ENCODE results near the gene ARL11. TPM values are rescaled to one million over a fixed set of nuclear protein-coding genes. Genes with fewer than 3 reads are reported as not detected.

Gene ARL11
- total RNA-seq, 1 experiment from 2014 or later = 0.35 TPM

DNA sequence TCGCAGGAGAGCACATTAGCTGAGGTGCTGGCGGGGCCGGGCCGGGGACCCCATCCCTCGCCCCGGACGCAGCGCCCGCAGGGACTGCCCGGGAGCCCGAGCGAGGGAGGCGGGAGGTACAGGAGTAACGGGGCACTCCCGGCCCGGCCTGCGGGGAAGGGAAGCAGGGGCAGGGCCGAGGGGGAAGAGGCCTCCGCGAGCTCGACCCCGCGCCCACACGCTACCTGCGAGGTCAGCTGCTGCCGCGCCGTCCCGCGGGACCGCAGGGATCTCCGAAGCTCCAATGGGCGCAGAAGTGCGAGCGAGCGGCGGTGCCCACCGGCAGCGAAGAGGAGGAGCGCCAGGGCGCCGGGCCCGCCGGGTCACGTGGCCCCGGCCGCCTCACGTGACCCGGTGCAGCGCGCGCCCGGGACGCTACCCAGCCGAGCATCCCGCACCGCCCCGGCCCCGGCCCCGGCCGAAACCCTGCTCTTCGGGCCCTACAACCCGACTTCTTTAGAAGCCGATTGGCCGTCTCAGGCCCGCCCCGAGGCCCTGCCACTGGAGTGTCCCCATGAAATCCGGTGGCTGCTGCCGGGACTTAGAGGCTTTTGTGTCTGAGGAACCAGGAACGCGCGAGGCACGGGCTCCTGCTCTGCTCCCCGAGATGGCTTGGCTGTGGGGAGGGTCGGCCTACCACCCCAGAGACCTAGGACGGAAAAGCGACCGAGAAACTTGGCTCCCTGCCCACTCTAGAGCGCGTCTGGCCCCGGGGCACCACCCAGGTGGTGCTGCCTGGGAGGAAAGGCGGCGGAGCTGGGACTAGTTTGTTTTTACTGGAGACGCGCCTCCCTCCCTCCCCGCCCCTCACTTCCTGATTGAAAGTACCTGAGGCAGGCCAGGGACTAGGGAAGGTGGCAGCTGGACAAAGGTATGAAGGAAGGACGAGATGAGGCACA, 42.8 kb upstream of the ARL11 start, which contains the start of gene RCBTB1 (continued):
- TF ChIP-seq, protein P1, sequence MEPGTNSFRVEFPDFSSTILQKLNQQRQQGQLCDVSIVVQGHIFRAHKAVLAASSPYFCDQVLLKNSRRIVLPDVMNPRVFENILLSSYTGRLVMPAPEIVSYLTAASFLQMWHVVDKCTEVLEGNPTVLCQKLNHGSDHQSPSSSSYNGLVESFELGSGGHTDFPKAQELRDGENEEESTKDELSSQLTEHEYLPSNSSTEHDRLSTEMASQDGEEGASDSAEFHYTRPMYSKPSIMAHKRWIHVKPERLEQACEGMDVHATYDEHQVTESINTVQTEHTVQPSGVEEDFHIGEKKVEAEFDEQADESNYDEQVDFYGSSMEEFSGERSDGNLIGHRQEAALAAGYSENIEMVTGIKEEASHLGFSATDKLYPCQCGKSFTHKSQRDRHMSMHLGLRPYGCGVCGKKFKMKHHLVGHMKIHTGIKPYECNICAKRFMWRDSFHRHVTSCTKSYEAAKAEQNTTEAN (CRISPR knock-in tag; IDR thresholded peaks at IDR 0.05) = peak; percentile 72; the same call in 1 of the 2 replicates
- TF ChIP-seq, protein P2, sequence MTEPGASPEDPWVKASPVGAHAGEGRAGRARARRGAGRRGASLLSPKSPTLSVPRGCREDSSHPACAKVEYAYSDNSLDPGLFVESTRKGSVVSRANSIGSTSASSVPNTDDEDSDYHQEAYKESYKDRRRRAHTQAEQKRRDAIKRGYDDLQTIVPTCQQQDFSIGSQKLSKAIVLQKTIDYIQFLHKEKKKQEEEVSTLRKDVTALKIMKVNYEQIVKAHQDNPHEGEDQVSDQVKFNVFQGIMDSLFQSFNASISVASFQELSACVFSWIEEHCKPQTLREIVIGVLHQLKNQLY (CRISPR knock-in tag; IDR thresholded peaks at IDR 0.05) = 0 out of 2 replicates have a peak, but pooled peaks have one; percentile 1
- TF ChIP-seq NFYB (CRISPR knock-in tag; conservative IDR thresholded peaks at IDR 0.05; ENCODE audit: low read depth) (no peak), ESRRA (CRISPR knock-in tag; IDR thresholded peaks at IDR 0.05; ENCODE audit: borderline replicate concordance) (0 out of 2 replicates have a peak, but pooled peaks have one; percentile 71), TCF7 (CRISPR knock-in tag; IDR thresholded peaks at IDR 0.05; ENCODE audit: low read depth) (0 out of 2 replicates have a peak, but pooled peaks have one; percentile 52), TP53 (CRISPR knock-in tag; IDR thresholded peaks at IDR 0.05) (peak; percentile 55; the same call in 1 of the 2 replicates), RELA (CRISPR knock-in tag; IDR thresholded peaks at IDR 0.05; ENCODE audit: borderline replicate concordance) (no peak), FOXK1 (CRISPR knock-in tag; IDR thresholded peaks at IDR 0.05) (no peak; the same call in 1 of the 2 replicates)
- TF ChIP-seq, protein P3, sequence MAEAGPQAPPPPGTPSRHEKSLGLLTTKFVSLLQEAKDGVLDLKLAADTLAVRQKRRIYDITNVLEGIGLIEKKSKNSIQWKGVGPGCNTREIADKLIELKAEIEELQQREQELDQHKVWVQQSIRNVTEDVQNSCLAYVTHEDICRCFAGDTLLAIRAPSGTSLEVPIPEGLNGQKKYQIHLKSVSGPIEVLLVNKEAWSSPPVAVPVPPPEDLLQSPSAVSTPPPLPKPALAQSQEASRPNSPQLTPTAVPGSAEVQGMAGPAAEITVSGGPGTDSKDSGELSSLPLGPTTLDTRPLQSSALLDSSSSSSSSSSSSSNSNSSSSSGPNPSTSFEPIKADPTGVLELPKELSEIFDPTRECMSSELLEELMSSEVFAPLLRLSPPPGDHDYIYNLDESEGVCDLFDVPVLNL (CRISPR knock-in tag; IDR thresholded peaks at IDR 0.05; ENCODE audit: borderline replicate concordance, low read depth) = peak; percentile 64

DNA sequence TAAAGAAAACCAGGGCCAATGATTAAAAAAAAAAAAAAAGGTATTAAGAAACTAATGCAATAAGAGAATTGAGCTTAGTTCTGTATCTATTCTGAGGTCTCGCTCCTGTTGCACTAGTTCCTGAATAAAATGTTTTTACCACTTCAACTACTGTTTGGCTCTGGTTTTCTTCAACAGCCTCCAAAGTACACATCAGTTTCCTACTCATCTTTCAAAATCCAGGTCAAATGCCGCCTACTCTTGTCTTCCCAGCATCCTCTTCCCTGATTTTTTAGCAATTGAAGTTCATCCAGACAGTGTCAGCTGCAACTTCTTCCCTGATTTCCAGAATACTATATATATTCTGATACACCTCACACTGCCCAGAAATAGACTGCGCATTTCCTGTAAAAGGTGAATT, 41.6 kb upstream of the ARL11 start:
- TF ChIP-seq FOXP1 (CRISPR knock-in tag; IDR thresholded peaks at IDR 0.05; ENCODE audit: borderline replicate concordance) (no peak), ZNF138 (CRISPR knock-in tag; conservative IDR thresholded peaks at IDR 0.05) (no peak), NFE2L1 (CRISPR knock-in tag; IDR thresholded peaks at IDR 0.05) (no peak), JAZF1 (CRISPR knock-in tag; IDR thresholded peaks at IDR 0.05) (no peak), ZNF219 (CRISPR knock-in tag; IDR thresholded peaks at IDR 0.05; ENCODE audit: borderline replicate concordance) (no peak)
- TF ChIP-seq, protein P4, sequence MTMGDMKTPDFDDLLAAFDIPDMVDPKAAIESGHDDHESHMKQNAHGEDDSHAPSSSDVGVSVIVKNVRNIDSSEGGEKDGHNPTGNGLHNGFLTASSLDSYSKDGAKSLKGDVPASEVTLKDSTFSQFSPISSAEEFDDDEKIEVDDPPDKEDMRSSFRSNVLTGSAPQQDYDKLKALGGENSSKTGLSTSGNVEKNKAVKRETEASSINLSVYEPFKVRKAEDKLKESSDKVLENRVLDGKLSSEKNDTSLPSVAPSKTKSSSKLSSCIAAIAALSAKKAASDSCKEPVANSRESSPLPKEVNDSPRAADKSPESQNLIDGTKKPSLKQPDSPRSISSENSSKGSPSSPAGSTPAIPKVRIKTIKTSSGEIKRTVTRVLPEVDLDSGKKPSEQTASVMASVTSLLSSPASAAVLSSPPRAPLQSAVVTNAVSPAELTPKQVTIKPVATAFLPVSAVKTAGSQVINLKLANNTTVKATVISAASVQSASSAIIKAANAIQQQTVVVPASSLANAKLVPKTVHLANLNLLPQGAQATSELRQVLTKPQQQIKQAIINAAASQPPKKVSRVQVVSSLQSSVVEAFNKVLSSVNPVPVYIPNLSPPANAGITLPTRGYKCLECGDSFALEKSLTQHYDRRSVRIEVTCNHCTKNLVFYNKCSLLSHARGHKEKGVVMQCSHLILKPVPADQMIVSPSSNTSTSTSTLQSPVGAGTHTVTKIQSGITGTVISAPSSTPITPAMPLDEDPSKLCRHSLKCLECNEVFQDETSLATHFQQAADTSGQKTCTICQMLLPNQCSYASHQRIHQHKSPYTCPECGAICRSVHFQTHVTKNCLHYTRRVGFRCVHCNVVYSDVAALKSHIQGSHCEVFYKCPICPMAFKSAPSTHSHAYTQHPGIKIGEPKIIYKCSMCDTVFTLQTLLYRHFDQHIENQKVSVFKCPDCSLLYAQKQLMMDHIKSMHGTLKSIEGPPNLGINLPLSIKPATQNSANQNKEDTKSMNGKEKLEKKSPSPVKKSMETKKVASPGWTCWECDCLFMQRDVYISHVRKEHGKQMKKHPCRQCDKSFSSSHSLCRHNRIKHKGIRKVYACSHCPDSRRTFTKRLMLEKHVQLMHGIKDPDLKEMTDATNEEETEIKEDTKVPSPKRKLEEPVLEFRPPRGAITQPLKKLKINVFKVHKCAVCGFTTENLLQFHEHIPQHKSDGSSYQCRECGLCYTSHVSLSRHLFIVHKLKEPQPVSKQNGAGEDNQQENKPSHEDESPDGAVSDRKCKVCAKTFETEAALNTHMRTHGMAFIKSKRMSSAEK (CRISPR knock-in tag; IDR thresholded peaks at IDR 0.05; ENCODE audit: borderline replicate concordance) = no peak
- TF ChIP-seq, protein P5, sequence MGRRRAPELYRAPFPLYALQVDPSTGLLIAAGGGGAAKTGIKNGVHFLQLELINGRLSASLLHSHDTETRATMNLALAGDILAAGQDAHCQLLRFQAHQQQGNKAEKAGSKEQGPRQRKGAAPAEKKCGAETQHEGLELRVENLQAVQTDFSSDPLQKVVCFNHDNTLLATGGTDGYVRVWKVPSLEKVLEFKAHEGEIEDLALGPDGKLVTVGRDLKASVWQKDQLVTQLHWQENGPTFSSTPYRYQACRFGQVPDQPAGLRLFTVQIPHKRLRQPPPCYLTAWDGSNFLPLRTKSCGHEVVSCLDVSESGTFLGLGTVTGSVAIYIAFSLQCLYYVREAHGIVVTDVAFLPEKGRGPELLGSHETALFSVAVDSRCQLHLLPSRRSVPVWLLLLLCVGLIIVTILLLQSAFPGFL (CRISPR knock-in tag; IDR thresholded peaks at IDR 0.05; ENCODE audit: borderline replicate concordance) = no peak
- TF ChIP-seq, protein P6, sequence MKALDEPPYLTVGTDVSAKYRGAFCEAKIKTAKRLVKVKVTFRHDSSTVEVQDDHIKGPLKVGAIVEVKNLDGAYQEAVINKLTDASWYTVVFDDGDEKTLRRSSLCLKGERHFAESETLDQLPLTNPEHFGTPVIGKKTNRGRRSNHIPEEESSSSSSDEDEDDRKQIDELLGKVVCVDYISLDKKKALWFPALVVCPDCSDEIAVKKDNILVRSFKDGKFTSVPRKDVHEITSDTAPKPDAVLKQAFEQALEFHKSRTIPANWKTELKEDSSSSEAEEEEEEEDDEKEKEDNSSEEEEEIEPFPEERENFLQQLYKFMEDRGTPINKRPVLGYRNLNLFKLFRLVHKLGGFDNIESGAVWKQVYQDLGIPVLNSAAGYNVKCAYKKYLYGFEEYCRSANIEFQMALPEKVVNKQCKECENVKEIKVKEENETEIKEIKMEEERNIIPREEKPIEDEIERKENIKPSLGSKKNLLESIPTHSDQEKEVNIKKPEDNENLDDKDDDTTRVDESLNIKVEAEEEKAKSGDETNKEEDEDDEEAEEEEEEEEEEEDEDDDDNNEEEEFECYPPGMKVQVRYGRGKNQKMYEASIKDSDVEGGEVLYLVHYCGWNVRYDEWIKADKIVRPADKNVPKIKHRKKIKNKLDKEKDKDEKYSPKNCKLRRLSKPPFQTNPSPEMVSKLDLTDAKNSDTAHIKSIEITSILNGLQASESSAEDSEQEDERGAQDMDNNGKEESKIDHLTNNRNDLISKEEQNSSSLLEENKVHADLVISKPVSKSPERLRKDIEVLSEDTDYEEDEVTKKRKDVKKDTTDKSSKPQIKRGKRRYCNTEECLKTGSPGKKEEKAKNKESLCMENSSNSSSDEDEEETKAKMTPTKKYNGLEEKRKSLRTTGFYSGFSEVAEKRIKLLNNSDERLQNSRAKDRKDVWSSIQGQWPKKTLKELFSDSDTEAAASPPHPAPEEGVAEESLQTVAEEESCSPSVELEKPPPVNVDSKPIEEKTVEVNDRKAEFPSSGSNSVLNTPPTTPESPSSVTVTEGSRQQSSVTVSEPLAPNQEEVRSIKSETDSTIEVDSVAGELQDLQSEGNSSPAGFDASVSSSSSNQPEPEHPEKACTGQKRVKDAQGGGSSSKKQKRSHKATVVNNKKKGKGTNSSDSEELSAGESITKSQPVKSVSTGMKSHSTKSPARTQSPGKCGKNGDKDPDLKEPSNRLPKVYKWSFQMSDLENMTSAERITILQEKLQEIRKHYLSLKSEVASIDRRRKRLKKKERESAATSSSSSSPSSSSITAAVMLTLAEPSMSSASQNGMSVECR (CRISPR knock-in tag; IDR thresholded peaks at IDR 0.05; ENCODE audit: borderline replicate concordance) = no peak
- Mint-ChIP-seq H3K27ac (no peak overlapping the region), H3K9me3 (peaks cover 12% of the 10 kb centered on the region), H3K36me3 (peaks cover 1% of the 10 kb centered on the region; the same call in 1 of the 2 replicates), H3K27me3 (ENCODE audit: low read depth) (peaks cover 9% of the 10 kb centered on the region), H3K4me1 (peaks cover 16% of the 10 kb centered on the region), H3K4me3 (peak overlapping the region; percentile 87)
- ATAC-seq (no peak), DNase-seq (ENCODE audit: low spot score) (no peak)
- POLR2A ChIA-PET = interaction anchor here (0.7 to 1.0 kb wide), 2 partner anchors 44 to 90 kb away, joined by 3 to 4 read pairs; partner anchors contain the start of gene PHF11
- CTCF ChIA-PET = interaction anchor here (1.4 to 1.5 kb wide), 2 partner anchors 20 to 26 kb away, joined by 5 to 8 read pairs; no protein-coding TSS in a partner anchor

All from WTC11 (cell line).